Measurements from ENCODE around the gene PRRT1B. TPM values are rescaled to one million over a fixed set of nuclear protein-coding genes. Genes with fewer than 3 reads are reported as not detected.
"Not testable (repeated sequence)": the region's sequence is repeated elsewhere in the genome, so short reads cannot be mapped to it uniquely, and the experiment has no call there.

The PRRT1B gene
- total and polyA plus RNA-seq, 2 donors from 2014 or later, result 1.0 TPM; not detected in 1

DNA sequence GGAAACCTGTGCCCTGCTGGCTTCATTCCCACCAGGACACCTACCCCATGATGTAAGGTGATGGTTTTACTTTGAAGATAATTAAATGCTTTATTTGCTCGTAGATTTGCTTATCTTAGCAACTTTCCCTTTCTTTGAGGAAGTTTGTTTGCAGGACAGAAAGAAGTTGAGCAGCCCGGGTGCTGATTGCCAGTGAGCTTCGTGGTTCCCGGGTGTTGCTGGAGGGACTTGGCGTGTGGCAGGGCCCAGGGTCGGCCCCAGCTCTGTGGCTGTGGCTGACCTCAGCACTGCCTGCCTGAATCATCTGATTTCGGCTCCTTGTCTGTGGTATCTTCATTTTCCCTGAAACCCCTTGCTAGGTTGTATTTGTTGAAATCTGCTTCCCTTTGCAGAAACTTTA lies 33.9 kb upstream of the PRRT1B start:
- H3K9ac ChIP-seq (ENCODE audit: low read length in 3 of 3), result no peak overlapping the region
- no peak overlapping the region for H3K27ac ChIP-seq (ENCODE audit: low read depth in 2 of 2, low read length in 2 of 2)
- DNase-seq (no peak), FAIRE-seq (no peak)
- intact Hi-C loops (cut with DNase I), result no loop called here
- H3K9me3 ChIP-seq (ENCODE audit: control insufficient read depth in 2 of 3, insufficient read depth in 1 of 3, low read length in 3 of 3), result no peaks in the 10 kb centered on the region
- no peaks in the 10 kb centered on the region for H3K27me3 ChIP-seq (ENCODE audit: control insufficient read depth, insufficient read depth, low read length)
- H3K36me3 ChIP-seq (ENCODE audit: control insufficient read depth in 2 of 3, insufficient read depth in 3 of 3, low read length in 3 of 3), result peaks cover 5 to 38% (median 27%) of the 10 kb centered on the region in 3 donors
- TF ChIP-seq, protein P1, sequence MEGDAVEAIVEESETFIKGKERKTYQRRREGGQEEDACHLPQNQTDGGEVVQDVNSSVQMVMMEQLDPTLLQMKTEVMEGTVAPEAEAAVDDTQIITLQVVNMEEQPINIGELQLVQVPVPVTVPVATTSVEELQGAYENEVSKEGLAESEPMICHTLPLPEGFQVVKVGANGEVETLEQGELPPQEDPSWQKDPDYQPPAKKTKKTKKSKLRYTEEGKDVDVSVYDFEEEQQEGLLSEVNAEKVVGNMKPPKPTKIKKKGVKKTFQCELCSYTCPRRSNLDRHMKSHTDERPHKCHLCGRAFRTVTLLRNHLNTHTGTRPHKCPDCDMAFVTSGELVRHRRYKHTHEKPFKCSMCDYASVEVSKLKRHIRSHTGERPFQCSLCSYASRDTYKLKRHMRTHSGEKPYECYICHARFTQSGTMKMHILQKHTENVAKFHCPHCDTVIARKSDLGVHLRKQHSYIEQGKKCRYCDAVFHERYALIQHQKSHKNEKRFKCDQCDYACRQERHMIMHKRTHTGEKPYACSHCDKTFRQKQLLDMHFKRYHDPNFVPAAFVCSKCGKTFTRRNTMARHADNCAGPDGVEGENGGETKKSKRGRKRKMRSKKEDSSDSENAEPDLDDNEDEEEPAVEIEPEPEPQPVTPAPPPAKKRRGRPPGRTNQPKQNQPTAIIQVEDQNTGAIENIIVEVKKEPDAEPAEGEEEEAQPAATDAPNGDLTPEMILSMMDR (IDR thresholded peaks at IDR 0.05; ENCODE audit: borderline replicate concordance, extremely low read depth, insufficient read depth), result no peak
- no peak overlapping the region for H3K4me3 ChIP-seq (ENCODE audit: low read length in 3 of 3)
- H3K4me1 ChIP-seq (ENCODE audit: control insufficient read depth in 2 of 3, insufficient read depth in 2 of 3, low read depth in 1 of 3, low read length in 3 of 3), result no peaks in the 10 kb centered on the region

GRCh38 chr9:131511880-131512279 lies 33.4 kb upstream of the PRRT1B start:
- Histone ChIP-seq H3K4me3 (ENCODE audit: low read length in 3 of 3) (no peak overlapping the region), H3K36me3 (ENCODE audit: control insufficient read depth in 2 of 3, insufficient read depth in 3 of 3, low read length in 3 of 3) (peaks cover 5 to 38% (median 32%) of the 10 kb centered on the region in 3 donors), H3K4me1 (ENCODE audit: control insufficient read depth in 2 of 3, insufficient read depth in 2 of 3, low read depth in 1 of 3, low read length in 3 of 3) (no peaks in the 10 kb centered on the region), H3K9me3 (ENCODE audit: control insufficient read depth in 2 of 3, insufficient read depth in 1 of 3, low read length in 3 of 3) (no peaks in the 10 kb centered on the region), H3K27me3 (ENCODE audit: control insufficient read depth, insufficient read depth, low read length) (no peaks in the 10 kb centered on the region), H3K9ac (ENCODE audit: low read length in 3 of 3) (no peak overlapping the region), H3K27ac (ENCODE audit: low read depth in 2 of 2, low read length in 2 of 2) (no peak overlapping the region)
- intact Hi-C loops (cut with DNase I), result no loop called here
- no peak for DNase-seq
- no peak for FAIRE-seq
- TF ChIP-seq, protein P1 (IDR thresholded peaks at IDR 0.05; ENCODE audit: borderline replicate concordance, extremely low read depth, insufficient read depth), result no peak

GRCh38 chr9:131513177-131513576 lies 32.1 kb upstream of the PRRT1B start:
- Histone ChIP-seq H3K4me3 (ENCODE audit: low read length in 3 of 3) (no peak overlapping the region), H3K27me3 (ENCODE audit: control insufficient read depth, insufficient read depth, low read length) (no peaks in the 10 kb centered on the region), H3K36me3 (ENCODE audit: control insufficient read depth in 2 of 3, insufficient read depth in 3 of 3, low read length in 3 of 3) (peaks cover 5 to 38% (median 37%) of the 10 kb centered on the region in 3 donors), H3K9ac (ENCODE audit: low read length in 3 of 3) (no peak overlapping the region), H3K4me1 (ENCODE audit: control insufficient read depth in 2 of 3, insufficient read depth in 2 of 3, low read depth in 1 of 3, low read length in 3 of 3) (no peaks in the 10 kb centered on the region), H3K9me3 (ENCODE audit: control insufficient read depth in 2 of 3, insufficient read depth in 1 of 3, low read length in 3 of 3) (no peaks in the 10 kb centered on the region), H3K27ac (ENCODE audit: low read depth in 2 of 2, low read length in 2 of 2) (no peak overlapping the region)
- DNase-seq (no peak), FAIRE-seq (no peak)
- TF ChIP-seq, protein P1 (IDR thresholded peaks at IDR 0.05; ENCODE audit: borderline replicate concordance, extremely low read depth, insufficient read depth), result no peak
- intact Hi-C loops (cut with DNase I), result no loop called here

- not testable (repeated sequence) for H3K9ac ChIP-seq (ENCODE audit: low read length in 3 of 3)
Observed at GRCh38 chr9:131515559-131516031, 29.7 kb upstream of the PRRT1B start.

More at GRCh38 chr9:131515559-131516031, 29.7 kb upstream of the PRRT1B start:
- H3K27me3 ChIP-seq (ENCODE audit: control insufficient read depth, insufficient read depth, low read length); H3K27ac ChIP-seq (ENCODE audit: low read depth in 2 of 2, low read length in 2 of 2); H3K4me1 ChIP-seq (ENCODE audit: control insufficient read depth in 2 of 3, insufficient read depth in 2 of 3, low read depth in 1 of 3, low read length in 3 of 3); DNase-seq; intact Hi-C loops (cut with DNase I); H3K4me3 ChIP-seq (ENCODE audit: low read length in 3 of 3); FAIRE-seq; H3K9me3 ChIP-seq (ENCODE audit: control insufficient read depth in 2 of 3, insufficient read depth in 1 of 3, low read length in 3 of 3): not testable (repeated sequence)
- peaks cover 7 to 59% (median 46%) of the 10 kb centered on the region in 3 donors for H3K36me3 ChIP-seq (ENCODE audit: control insufficient read depth in 2 of 3, insufficient read depth in 3 of 3, low read length in 3 of 3)

All from kidney (tissue), 14 donors.